HEK293 (cell line): ENCODE data around the gene ELOVL3.

Experiments
- BCL11B ChIP-seq: fragments of 450-650 bp; formaldehyde crosslinking; IDR thresholded peaks from 2 replicates; pipeline ENCODE4 v1.5.1; 2016; ENCODE audit warnings: low read depth, missing biosample characterization, missing genetic modification characterization
- GLI2 ChIP-seq: fragments of 450-650 bp; formaldehyde crosslinking; IDR thresholded peaks from 2 replicates; pipeline ENCODE4; 2017; ENCODE audit warnings: missing biosample characterization, missing genetic modification characterization, low read depth, borderline replicate concordance
- RBAK ChIP-seq: fragments of 450-650 bp; formaldehyde crosslinking; IDR thresholded peaks from 2 replicates; pipeline ENCODE4 v1.5.1; 2016; ENCODE audit warnings: missing biosample characterization, missing genetic modification characterization
- SALL2 ChIP-seq: fragments of 450-650 bp; formaldehyde crosslinking; IDR thresholded peaks from 2 replicates; pipeline ENCODE4 v1.5.0; 2017; ENCODE audit warnings: missing biosample characterization, mild to moderate bottlenecking, missing genetic modification characterization, borderline replicate concordance
- SP7 ChIP-seq: fragments of 450-650 bp; formaldehyde crosslinking; IDR thresholded peaks from 2 replicates; pipeline ENCODE4 v1.5.1; 2016; ENCODE audit warnings: missing biosample characterization, missing genetic modification characterization
- YY1 ChIP-seq: fragments of 450-650 bp; formaldehyde crosslinking; IDR thresholded peaks from 2 replicates; pipeline ENCODE4 v1.5.1; 2018; ENCODE audit warnings: missing biosample characterization, missing genetic modification characterization
- ZFHX2 ChIP-seq: fragments of 450-650 bp; formaldehyde crosslinking; conservative IDR thresholded peaks from 2 replicates; pipeline ENCODE4 v1.5.1; 2016; ENCODE audit warnings: missing biosample characterization, missing genetic modification characterization
- ZNF112 ChIP-seq: fragments of 450-650 bp; formaldehyde crosslinking; IDR thresholded peaks from 2 replicates; pipeline ENCODE4 v1.5.0; 2017; ENCODE audit warnings: missing biosample characterization, missing genetic modification characterization
- ZNF155 ChIP-seq: fragments of 450-650 bp; formaldehyde crosslinking; IDR thresholded peaks from 2 replicates; pipeline ENCODE4 v1.5.1; 2016; ENCODE audit warnings: missing biosample characterization, missing genetic modification characterization
- ZNF202 ChIP-seq: fragments of 450-650 bp; formaldehyde crosslinking; IDR thresholded peaks from 2 replicates; pipeline ENCODE4 v1.5.1; 2016; ENCODE audit warnings: missing biosample characterization, missing genetic modification characterization, borderline replicate concordance
- ZNF223 ChIP-seq: fragments of 450-650 bp; formaldehyde crosslinking; IDR thresholded peaks from 2 replicates; pipeline ENCODE4 v1.5.1; 2016; ENCODE audit warnings: missing biosample characterization, missing genetic modification characterization
- ZNF248 ChIP-seq: fragments of 450-650 bp; formaldehyde crosslinking; IDR thresholded peaks from 2 replicates; pipeline ENCODE4 v1.5.1; 2017; ENCODE audit warnings: missing biosample characterization, missing genetic modification characterization
- ZNF292 ChIP-seq: fragments of 450-650 bp; formaldehyde crosslinking; IDR thresholded peaks from 2 replicates; pipeline ENCODE4 v1.5.1; 2016; ENCODE audit warnings: low read depth, missing biosample characterization, missing genetic modification characterization, borderline replicate concordance
- ZNF354C ChIP-seq: fragments of 450-650 bp; formaldehyde crosslinking; IDR thresholded peaks from 2 replicates; pipeline ENCODE4 v1.5.1; 2016; ENCODE audit warnings: missing biosample characterization, missing genetic modification characterization, low read depth, borderline replicate concordance
- ZNF433 ChIP-seq: fragments of 450-650 bp; formaldehyde crosslinking; IDR thresholded peaks from 2 replicates; pipeline ENCODE4 v1.5.1; 2016; ENCODE audit warnings: missing biosample characterization, missing genetic modification characterization, low read depth
- ZNF544 ChIP-seq: fragments of 450-650 bp; formaldehyde crosslinking; IDR thresholded peaks from 2 replicates; pipeline ENCODE4 v1.5.0; 2017; ENCODE audit warnings: missing biosample characterization, missing genetic modification characterization
- ZNF549 ChIP-seq: fragments of 450-650 bp; IDR thresholded peaks from 2 replicates; pipeline ENCODE4 v1.5.1; 2018; ENCODE audit warnings: missing biosample characterization, missing genetic modification characterization, mild to moderate bottlenecking, inconsistent platforms, moderate library complexity
- ZNF555 ChIP-seq: fragments of 450-650 bp; formaldehyde crosslinking; conservative IDR thresholded peaks from 2 replicates; pipeline ENCODE4 v1.5.1; 2017; ENCODE audit warnings: missing biosample characterization, mild to moderate bottlenecking, missing genetic modification characterization, inconsistent platforms
- ZNF654 ChIP-seq: fragments of 450-650 bp; formaldehyde crosslinking; IDR thresholded peaks from 2 replicates; pipeline ENCODE4 v1.5.1; 2016; ENCODE audit warnings: low read depth, missing biosample characterization, missing genetic modification characterization
- ZNF76 ChIP-seq: fragments of 450-650 bp; formaldehyde crosslinking; IDR thresholded peaks from 2 replicates; pipeline ENCODE4; 2016; ENCODE audit warnings: low read depth, missing biosample characterization, missing genetic modification characterization, borderline replicate concordance
- TF ChIP-seq, protein P1 (sequence below): fragments of 450-650 bp; formaldehyde crosslinking; IDR thresholded peaks from 2 replicates; pipeline ENCODE4 v1.5.1; 2016; ENCODE audit warnings: missing biosample characterization, missing genetic modification characterization
- TF ChIP-seq, protein P2 (sequence below): fragments of 450-650 bp; formaldehyde crosslinking; IDR thresholded peaks from 2 replicates; pipeline ENCODE4 v1.5.1; 2017; ENCODE audit warnings: missing biosample characterization, missing genetic modification characterization
- TF ChIP-seq, protein P3 (sequence below): fragments of 450-650 bp; formaldehyde crosslinking; IDR thresholded peaks from 2 replicates; pipeline ENCODE4 v1.5.1; 2016; ENCODE audit warnings: missing biosample characterization, missing genetic modification characterization, borderline replicate concordance
- TF ChIP-seq, protein P4 (sequence below): fragments of 450-650 bp; formaldehyde crosslinking; IDR thresholded peaks from 2 replicates; pipeline ENCODE4 v1.5.1; 2016; ENCODE audit warnings: missing biosample characterization, missing genetic modification characterization

ELOVL3 gene

DNA sequence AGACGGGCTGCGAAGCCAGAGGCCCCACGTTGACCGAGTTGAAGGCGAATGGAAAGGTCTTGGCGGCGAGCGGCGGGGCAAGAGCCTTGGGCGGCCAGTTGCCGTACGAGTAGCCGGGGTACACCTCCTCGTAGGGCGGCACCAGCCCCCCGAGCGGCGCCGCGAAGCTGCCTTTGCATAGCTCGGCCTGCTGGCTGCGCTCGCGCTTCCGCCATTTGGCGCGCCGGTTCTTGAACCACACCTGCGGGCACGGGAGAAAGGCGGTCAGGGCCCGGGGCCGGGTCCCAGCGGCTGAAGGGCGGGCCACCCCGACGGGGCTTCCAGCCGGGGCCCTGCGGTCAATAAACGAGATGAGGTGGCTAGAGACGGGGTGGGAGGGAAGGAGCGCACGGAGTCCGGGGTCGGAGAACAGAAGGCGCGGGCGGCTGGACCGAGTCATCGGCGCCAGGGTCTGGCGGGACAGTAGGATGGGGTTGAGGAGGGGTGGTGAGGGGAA lies 4.8 kb downstream of the ELOVL3 start (continued):
- TF ChIP-seq, protein P1, sequence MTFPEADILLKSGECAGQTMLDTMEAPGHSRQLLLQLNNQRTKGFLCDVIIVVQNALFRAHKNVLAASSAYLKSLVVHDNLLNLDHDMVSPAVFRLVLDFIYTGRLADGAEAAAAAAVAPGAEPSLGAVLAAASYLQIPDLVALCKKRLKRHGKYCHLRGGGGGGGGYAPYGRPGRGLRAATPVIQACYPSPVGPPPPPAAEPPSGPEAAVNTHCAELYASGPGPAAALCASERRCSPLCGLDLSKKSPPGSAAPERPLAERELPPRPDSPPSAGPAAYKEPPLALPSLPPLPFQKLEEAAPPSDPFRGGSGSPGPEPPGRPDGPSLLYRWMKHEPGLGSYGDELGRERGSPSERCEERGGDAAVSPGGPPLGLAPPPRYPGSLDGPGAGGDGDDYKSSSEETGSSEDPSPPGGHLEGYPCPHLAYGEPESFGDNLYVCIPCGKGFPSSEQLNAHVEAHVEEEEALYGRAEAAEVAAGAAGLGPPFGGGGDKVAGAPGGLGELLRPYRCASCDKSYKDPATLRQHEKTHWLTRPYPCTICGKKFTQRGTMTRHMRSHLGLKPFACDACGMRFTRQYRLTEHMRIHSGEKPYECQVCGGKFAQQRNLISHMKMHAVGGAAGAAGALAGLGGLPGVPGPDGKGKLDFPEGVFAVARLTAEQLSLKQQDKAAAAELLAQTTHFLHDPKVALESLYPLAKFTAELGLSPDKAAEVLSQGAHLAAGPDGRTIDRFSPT, result peak; percentile 45
- TF ChIP-seq ZNF654 (tag by site-specific recombination) (no peak), ZNF76 (tag by site-specific recombination) (no peak), ZFHX2 (tag by site-specific recombination) (peak; percentile 66), SALL2 (tag by site-specific recombination) (no peak), ZNF292 (tag by site-specific recombination) (no peak), ZNF155 (no peak), ZNF544 (tag by site-specific recombination) (no peak), ZNF354C (tag by site-specific recombination) (no peak), ZNF112 (tag by site-specific recombination) (no peak), SP7 (tag by site-specific recombination) (no peak; the same call in 1 of the 2 replicates), ZNF248 (tag by site-specific recombination) (no peak), RBAK (tag by site-specific recombination) (no peak), YY1 (peak; percentile 71), ZNF555 (tag by site-specific recombination) (no peak), ZNF223 (tag by site-specific recombination) (no peak), ZNF433 (tag by site-specific recombination) (no peak), BCL11B (tag by site-specific recombination) (peak; percentile 54; the same call in 1 of the 2 replicates), ZNF202 (no peak), ZNF549 (tag by site-specific recombination) (no peak), GLI2 (no peak)
- TF ChIP-seq, protein P2, sequence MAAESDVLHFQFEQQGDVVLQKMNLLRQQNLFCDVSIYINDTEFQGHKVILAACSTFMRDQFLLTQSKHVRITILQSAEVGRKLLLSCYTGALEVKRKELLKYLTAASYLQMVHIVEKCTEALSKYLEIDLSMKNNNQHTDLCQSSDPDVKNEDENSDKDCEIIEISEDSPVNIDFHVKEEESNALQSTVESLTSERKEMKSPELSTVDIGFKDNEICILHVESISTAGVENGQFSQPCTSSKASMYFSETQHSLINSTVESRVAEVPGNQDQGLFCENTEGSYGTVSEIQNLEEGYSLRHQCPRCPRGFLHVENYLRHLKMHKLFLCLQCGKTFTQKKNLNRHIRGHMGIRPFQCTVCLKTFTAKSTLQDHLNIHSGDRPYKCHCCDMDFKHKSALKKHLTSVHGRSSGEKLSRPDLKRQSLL (tag by site-specific recombination), result peak; percentile 92
- TF ChIP-seq, protein P3, sequence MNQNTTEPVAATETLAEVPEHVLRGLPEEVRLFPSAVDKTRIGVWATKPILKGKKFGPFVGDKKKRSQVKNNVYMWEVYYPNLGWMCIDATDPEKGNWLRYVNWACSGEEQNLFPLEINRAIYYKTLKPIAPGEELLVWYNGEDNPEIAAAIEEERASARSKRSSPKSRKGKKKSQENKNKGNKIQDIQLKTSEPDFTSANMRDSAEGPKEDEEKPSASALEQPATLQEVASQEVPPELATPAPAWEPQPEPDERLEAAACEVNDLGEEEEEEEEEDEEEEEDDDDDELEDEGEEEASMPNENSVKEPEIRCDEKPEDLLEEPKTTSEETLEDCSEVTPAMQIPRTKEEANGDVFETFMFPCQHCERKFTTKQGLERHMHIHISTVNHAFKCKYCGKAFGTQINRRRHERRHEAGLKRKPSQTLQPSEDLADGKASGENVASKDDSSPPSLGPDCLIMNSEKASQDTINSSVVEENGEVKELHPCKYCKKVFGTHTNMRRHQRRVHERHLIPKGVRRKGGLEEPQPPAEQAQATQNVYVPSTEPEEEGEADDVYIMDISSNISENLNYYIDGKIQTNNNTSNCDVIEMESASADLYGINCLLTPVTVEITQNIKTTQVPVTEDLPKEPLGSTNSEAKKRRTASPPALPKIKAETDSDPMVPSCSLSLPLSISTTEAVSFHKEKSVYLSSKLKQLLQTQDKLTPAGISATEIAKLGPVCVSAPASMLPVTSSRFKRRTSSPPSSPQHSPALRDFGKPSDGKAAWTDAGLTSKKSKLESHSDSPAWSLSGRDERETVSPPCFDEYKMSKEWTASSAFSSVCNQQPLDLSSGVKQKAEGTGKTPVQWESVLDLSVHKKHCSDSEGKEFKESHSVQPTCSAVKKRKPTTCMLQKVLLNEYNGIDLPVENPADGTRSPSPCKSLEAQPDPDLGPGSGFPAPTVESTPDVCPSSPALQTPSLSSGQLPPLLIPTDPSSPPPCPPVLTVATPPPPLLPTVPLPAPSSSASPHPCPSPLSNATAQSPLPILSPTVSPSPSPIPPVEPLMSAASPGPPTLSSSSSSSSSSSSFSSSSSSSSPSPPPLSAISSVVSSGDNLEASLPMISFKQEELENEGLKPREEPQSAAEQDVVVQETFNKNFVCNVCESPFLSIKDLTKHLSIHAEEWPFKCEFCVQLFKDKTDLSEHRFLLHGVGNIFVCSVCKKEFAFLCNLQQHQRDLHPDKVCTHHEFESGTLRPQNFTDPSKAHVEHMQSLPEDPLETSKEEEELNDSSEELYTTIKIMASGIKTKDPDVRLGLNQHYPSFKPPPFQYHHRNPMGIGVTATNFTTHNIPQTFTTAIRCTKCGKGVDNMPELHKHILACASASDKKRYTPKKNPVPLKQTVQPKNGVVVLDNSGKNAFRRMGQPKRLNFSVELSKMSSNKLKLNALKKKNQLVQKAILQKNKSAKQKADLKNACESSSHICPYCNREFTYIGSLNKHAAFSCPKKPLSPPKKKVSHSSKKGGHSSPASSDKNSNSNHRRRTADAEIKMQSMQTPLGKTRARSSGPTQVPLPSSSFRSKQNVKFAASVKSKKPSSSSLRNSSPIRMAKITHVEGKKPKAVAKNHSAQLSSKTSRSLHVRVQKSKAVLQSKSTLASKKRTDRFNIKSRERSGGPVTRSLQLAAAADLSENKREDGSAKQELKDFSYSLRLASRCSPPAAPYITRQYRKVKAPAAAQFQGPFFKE (tag by site-specific recombination), result no peak
- TF ChIP-seq, protein P4, sequence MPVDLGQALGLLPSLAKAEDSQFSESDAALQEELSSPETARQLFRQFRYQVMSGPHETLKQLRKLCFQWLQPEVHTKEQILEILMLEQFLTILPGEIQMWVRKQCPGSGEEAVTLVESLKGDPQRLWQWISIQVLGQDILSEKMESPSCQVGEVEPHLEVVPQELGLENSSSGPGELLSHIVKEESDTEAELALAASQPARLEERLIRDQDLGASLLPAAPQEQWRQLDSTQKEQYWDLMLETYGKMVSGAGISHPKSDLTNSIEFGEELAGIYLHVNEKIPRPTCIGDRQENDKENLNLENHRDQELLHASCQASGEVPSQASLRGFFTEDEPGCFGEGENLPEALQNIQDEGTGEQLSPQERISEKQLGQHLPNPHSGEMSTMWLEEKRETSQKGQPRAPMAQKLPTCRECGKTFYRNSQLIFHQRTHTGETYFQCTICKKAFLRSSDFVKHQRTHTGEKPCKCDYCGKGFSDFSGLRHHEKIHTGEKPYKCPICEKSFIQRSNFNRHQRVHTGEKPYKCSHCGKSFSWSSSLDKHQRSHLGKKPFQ, result no peak
